Stimulated activated CD4-positive, alpha-beta T cell treated with anti-CD3 and anti-CD28 coated beads, Interleukin-1b, Interleukin-23, amount 100 ng/mL, for 4 hours (primary cell): Measurements from ENCODE around the gene PCP4L1.
A peak's percentile ranks its signal among the peaks of the same experiment; 100 is the strongest.
"Not testable (repeated sequence)": the region's sequence is repeated elsewhere in the genome, so short reads cannot be mapped to it uniquely, and the experiment has no call there.

ENCODE experiments used
- DNase-seq, 2 donors: peaks; one replicate each; pipeline ENCODE4 v3.0.0-alpha.2; 2020; ENCODE audit warnings: low read depth in 2 of 2

PCP4L1 gene

GRCh38 chr1:161258439-161259344, at the start of gene PCP4L1:
TSS of gene PCP4L1 (plus strand) at chr1:161258745. CDS start at chr1:161258975, 230 bp downstream.
- peak in 1 of 2 donors; percentile 29 for DNase-seq

DNA sequence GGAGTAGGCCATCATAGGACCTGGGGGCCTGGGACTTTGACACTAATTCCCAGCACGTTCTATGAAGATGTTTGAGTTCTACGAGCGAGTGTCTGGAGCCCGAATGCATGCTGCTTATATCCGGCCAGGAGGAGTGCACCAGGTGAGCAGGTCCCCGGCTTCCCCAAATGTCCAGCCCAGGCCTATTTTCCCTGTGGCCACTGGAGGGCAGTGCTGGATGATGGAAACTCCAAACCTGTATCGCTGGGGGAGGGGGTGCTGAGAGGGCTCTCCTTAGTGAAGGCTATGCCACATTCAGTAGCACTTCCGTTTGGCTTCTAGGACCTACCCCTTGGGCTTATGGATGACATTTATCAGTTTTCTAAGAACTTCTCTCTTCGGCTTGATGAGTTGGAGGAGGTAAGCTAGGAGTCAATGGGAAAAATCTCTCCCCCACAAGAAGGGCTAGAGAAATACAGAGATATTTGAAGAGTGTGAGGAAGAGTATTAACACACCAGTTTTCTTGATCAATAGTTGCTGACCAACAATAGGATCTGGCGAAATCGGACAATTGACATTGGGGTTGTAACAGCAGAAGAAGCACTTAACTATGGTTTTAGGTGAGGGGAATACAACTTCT, 48.6 kb upstream of the PCP4L1 start:
- DNase-seq = peak; percentile 54 to 55

DNA sequence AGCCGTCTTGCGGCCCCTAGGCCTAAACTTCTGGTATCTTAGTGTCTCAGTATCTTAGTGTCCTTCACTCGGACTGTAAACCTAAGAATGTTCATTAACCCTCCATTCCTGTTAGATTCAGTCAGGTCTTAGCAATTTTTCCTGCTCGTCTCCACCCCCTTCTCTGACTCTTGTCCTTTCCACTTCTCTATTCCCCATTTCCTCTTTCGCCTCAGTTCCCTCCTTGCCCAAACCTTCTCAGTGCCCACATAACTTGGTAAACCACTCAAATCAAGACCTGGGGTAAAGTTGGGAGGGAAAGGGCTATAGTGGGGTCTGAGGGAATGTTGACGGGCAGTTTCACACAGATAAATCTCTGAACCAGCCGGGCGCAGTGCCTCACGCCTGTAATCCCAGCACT, 44.2 kb upstream of the PCP4L1 start:
- no peak for DNase-seq

- DNase-seq = no peak
These were observed 43.5 kb upstream of the PCP4L1 start, which contains the start of gene FCER1G for GRCh38 chr1:161215076-161215475. TSS of gene FCER1G (plus strand) at chr1:161215295. CDS start at chr1:161215322, 27 bp downstream.

- DNase-seq = no peak
These were observed 41.4 kb upstream of the PCP4L1 start for GRCh38 chr1:161216945-161217712.

DNA sequence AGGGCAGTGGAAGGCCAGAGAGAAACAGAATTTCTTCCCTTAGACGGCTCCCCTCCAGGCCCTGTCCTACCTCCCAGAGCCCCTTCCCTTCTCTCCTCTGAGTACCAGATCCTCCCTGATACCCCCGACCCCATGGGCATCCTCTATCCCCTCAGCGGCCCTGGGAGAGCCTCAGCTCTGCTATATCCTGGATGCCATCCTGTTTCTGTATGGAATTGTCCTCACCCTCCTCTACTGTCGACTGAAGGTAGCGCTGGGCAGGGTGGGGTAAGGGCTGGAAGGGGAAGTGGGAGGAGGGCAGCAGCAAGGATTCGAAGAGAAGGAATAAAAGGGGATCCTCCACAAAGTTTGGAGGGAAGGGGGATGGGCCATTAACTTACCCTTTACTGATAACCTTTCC, 40.7 kb upstream of the PCP4L1 start:
- DNase-seq = no peak

DNA sequence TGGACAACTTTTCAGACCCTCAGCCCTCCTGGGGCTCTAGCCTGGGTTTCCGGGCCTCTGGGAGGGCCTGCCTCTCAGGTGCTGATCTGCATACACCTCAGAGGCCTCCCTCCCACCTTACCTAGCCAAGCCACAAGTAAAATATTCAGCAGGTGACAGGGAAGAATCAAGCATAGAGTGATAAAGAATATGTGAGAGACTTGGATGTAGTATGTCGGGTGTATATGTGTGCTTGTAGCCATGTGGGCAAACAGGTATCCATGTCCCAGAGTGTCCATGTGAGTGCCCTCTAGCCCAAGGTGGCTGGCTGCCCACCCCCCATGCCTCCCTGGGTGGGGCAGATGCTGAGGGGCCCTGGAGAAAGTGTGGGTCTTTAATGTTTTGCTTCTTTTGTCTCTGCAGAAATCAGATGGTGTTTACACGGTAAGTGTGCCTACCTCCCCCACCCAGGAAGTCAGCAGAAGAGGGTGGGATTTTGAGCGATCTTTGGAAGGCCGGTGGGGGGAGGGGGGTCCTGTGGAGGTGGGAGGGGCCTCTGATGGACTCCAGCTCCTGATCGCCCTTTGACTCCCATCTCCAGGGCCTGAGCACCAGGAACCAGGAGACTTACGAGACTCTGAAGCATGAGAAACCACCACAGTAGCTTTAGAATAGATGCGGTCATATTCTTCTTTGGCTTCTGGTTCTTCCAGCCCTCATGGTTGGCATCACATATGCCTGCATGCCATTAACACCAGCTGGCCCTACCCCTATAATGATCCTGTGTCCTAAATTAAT, 40.1 kb upstream of the PCP4L1 start:
- no peak for DNase-seq

GRCh38 chr1:161219078-161219892, 39.3 kb upstream of the PCP4L1 start:
- DNase-seq = no peak

DNA sequence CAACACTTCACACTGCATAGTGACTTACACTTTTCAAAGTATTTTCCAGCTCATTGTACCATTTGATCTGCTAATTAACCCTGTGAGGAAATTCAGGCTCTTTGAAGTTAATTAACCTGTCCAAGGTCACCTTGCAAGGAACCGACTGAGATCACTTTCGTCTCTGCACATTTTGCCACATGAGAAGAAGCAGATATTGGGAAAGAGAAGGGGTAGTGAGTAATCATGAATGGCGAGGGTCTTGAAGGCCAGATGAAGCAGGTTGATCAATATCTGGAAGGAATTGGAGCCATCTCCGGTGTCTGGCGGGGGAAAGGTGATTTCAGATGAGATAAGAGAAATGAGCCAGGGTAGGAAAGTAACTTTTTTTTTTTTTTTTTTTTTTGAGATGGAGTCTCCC, 38.5 kb upstream of the PCP4L1 start:
- DNase-seq = no peak

GRCh38 chr1:161222175-161223019, 36.1 kb upstream of the PCP4L1 start:
- no peak for DNase-seq

DNA sequence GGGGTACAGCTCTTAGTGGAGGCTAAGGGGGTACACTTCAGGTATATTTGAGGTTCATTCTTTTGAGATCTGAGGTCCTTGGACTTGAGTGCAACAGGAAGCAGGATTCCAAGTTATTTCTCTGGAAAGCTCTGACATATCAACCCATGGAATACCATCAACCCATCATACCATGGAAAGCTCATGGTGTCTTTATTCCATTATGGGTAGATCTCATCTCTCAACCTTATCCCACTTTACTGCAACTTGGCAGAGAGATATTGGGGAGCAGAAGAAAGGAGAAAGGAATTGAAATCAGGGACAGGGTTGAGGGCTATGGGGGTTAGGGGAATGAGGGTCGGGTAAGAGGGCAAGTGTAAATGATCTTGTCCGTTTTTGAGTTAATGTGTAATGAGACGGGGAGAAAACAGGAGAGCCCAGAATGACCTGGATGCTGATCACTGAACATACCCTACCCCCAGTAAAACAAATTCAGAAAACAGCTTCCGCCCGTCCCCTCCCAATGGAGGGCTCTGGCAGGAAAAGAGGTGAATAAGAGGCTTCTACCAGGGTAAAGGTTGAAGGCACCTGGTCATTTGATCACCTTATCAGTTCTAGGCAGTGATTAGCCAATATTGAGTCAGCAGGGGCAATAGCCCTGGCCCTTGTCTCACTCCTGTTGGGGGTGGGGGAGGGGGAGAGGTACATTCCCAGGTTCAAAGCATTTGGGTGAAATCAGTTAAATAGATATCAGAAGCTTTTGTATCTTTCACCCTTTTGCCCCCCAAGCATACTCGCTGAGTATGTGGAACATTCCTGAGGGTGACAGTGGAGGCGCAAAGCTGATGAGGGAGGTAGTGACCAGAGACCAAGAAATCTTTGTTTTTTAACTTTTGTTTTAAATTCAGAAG, 34.5 kb upstream of the PCP4L1 start:
- no peak for DNase-seq

DNA sequence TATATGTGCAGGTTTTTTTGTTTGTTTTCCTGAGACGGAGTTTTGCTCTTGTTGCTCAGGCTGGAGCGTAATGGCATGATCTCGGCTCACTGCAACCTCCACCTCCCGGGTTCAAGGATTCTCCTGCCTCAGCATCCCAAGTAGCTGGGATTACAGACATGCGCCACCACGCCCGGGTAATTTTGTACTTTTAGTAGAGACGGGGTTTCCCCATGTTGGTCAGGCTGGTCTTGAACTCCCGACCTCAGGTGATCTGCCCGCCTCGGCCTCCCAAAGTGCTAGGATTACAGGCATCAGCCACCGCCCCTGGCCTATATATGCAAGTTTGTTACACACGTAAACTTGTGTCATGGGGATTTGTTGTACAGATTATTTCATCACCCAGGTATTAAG, 33.9 kb upstream of the PCP4L1 start:
- DNase-seq = not testable (repeated sequence)

DNA sequence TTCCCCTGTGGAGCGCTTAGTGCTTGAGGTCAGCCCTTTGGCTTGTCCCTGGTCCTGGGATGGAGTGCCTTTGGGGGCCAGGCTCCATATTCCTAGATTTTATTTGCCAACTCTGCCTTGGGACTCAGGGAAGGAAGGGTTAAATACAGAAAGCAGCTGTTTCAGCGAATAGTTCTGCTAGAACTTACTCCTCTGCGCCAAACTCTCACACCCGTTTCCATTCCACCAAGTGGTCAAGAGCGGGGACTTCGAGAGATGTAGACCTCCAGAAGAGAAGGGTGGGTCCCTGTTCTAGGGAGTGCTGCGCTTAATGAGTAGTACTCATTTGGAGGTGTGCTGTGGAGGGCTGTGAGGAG, 33.4 kb upstream of the PCP4L1 start:
- DNase-seq = no peak

- DNase-seq = peak; percentile 74 to 78
These were observed 32.8 kb upstream of the PCP4L1 start, which contains the start of gene TOMM40L for GRCh38 chr1:161225534-161226319. TSS of gene TOMM40L (plus strand) at chr1:161226060. CDS start at chr1:161226490, 430 bp downstream.

DNA sequence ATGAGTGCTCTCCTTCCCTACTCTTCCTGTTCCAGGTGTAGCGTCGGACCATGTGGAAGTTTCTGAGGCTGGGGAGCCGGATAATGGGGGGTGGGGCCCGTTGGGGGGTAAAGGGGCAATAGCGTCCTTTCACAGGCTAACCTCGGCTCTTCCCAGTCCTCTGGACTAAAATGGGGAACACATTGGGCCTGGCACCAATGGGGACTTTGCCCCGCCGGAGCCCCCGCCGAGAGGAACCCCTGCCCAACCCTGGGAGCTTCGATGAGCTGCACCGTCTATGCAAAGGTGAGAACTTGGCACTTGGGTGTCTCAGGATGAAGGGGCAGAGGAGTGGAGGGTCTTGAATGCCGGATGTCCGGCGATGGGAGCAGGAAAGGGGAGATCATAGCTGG, 32.2 kb upstream of the PCP4L1 start:
- no peak for DNase-seq

- DNase-seq = no peak
These were observed 31.8 kb upstream of the PCP4L1 start for GRCh38 chr1:161226759-161227158.

- peak; percentile 89 to 90 for DNase-seq
These were observed 31.2 kb upstream of the PCP4L1 start for GRCh38 chr1:161227196-161227871.
